Cardiac muscle cell (in vitro differentiated cells and primary cell): ENCODE measurements around the gene PICALM. TPM values are rescaled to one million over a fixed set of nuclear protein-coding genes. Genes with fewer than 3 reads are reported as not detected.

ENCODE experiments used
- DNase-seq, 2 donors: peaks; one replicate each; pipeline versions ENCODE4 v3.0.0 to v3.0.0-alpha.2; 2010 to 2017; ENCODE audit warnings: low read depth in 1 of 2, low spot score in 1 of 2
- H3K27ac ChIP-seq: fragments of 200-600 bp; sonication (generic); 2 replicates; pipeline ENCODE4 v1.5.1; 2016
- H3K27me3 ChIP-seq: fragments of 200-600 bp; sonication (generic); 2 replicates; pipeline ENCODE4 v1.6.0; 2016; ENCODE audit warnings: control low read depth
- H3K36me3 ChIP-seq: fragments of 200-600 bp; sonication (generic); 2 replicates; pipeline ENCODE4 v1.5.1; 2016; ENCODE audit warnings: control low read depth
- H3K4me1 ChIP-seq: fragments of 200-600 bp; sonication (generic); 2 replicates; pipeline ENCODE4 v1.8.1; 2017; ENCODE audit warnings: low read depth, mild to moderate bottlenecking, mixed run types
- H3K4me3 ChIP-seq: fragments of 200-600 bp; sonication (generic); 2 replicates; pipeline ENCODE4 v1.5.1; 2016; ENCODE audit warnings: mild to moderate bottlenecking
- H3K9me3 ChIP-seq: fragments of 200-600 bp; sonication (generic); 2 replicates; pipeline ENCODE4 v1.5.1; 2017; ENCODE audit warnings: low read depth, mild to moderate bottlenecking, control low read depth
- polyA plus RNA-seq: library from polyadenylated mRNA; unstranded; fragments of >200 nt; fragmentation: Nextera tagmentation; extraction: Ambion mirVana; gene quantifications from 2 replicates; pipeline ENCODE4 v1.2.1, GENCODE V29; 2016
- total RNA-seq: library from RNA; depleted of rRNA; stranded (reverse); fragments of >200 nt; gene quantifications from 2 replicates; pipeline ENCODE4 v1.2.3, GENCODE V29; 2016
- TF ChIP-seq, protein P1 (sequence below): IDR thresholded peaks from 2 replicates; pipeline ENCODE4 v1.5.1; 2012; ENCODE audit warnings: low read depth, mild to moderate bottlenecking, low read length

PICALM gene
- total and polyA plus RNA-seq, 2 experiments from 2014 or later: 49.9 to 110 TPM

DNA sequence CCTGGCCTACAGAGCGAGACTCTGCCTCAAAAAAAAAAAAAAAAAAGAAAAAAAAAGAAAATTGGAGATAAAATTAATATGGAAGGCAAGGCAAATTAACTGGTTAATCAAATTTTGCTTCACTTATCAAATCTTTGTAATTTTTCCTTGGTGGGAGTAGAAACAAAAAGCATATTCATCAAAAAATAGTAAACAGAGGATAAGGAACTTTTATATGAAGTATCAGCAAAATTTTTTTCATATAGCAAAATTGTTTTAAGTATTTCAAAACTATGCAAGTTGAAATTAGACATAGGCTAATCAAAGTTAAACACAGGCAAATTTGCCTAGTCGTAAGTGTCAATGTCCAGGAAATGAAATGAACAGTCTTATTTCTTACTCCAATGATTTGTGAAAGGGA is 33.0 kb downstream of the PICALM start:
- H3K9me3 ChIP-seq: no peaks in the 10 kb centered on the region
- TF ChIP-seq, protein P1, sequence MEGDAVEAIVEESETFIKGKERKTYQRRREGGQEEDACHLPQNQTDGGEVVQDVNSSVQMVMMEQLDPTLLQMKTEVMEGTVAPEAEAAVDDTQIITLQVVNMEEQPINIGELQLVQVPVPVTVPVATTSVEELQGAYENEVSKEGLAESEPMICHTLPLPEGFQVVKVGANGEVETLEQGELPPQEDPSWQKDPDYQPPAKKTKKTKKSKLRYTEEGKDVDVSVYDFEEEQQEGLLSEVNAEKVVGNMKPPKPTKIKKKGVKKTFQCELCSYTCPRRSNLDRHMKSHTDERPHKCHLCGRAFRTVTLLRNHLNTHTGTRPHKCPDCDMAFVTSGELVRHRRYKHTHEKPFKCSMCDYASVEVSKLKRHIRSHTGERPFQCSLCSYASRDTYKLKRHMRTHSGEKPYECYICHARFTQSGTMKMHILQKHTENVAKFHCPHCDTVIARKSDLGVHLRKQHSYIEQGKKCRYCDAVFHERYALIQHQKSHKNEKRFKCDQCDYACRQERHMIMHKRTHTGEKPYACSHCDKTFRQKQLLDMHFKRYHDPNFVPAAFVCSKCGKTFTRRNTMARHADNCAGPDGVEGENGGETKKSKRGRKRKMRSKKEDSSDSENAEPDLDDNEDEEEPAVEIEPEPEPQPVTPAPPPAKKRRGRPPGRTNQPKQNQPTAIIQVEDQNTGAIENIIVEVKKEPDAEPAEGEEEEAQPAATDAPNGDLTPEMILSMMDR: no peak
- no peak overlapping the region for H3K27ac ChIP-seq
- H3K4me3 ChIP-seq: no peak overlapping the region
- no peaks in the 10 kb centered on the region for H3K27me3 ChIP-seq
- peaks cover 4% of the 10 kb centered on the region for H3K36me3 ChIP-seq
- no peak for DNase-seq
- H3K4me1 ChIP-seq: peaks cover 5% of the 10 kb centered on the region

DNA sequence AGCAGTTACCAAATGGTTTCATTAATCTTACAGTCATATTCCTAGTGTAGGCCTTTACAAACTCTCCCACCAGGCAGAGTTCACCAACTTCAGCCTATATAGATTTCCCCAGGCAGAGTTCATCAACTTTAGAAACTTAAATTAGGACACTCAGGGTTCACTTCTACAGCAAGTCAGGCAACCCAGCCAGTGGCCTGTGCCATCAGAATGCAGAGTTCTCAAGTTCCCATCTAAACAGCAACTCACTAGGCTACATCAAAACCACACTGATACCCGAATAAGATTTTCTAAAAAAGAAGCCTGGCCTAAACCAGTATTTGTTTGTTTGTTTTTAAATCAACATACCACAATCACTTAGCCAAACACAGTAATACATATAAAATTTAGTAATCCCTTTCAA is 33.7 kb downstream of the PICALM start:
- Histone ChIP-seq H3K36me3 (peaks cover 5% of the 10 kb centered on the region), H3K4me3 (no peak overlapping the region), H3K27ac (no peak overlapping the region), H3K27me3 (no peaks in the 10 kb centered on the region), H3K9me3 (no peaks in the 10 kb centered on the region), H3K4me1 (peaks cover 5% of the 10 kb centered on the region)
- no peak for DNase-seq
- TF ChIP-seq, protein P1: no peak

DNA sequence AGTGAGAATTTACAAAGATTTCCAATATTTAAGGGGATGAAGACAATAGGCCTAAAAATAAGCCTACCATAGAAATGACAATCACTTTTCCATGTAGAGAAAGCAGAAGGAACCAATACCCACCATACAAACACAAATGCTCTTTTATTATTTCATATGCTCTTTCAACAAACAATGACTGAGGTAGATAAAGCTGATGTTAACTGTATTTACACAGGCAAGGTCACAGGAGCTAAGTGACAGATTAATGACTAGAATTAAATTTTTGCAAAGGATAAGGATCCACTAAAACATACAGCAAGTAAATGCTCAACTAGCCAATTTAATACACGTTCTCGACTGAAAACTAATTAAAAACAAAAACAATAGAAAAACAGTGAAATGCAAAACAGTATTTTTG is 34.2 kb downstream of the PICALM start:
- TF ChIP-seq, protein P1: no peak
- Histone ChIP-seq H3K36me3 (peaks cover 5% of the 10 kb centered on the region), H3K9me3 (no peaks in the 10 kb centered on the region), H3K27me3 (no peaks in the 10 kb centered on the region), H3K4me3 (no peak overlapping the region), H3K4me1 (peaks cover 5% of the 10 kb centered on the region), H3K27ac (no peak overlapping the region)
- DNase-seq: no peak

DNA sequence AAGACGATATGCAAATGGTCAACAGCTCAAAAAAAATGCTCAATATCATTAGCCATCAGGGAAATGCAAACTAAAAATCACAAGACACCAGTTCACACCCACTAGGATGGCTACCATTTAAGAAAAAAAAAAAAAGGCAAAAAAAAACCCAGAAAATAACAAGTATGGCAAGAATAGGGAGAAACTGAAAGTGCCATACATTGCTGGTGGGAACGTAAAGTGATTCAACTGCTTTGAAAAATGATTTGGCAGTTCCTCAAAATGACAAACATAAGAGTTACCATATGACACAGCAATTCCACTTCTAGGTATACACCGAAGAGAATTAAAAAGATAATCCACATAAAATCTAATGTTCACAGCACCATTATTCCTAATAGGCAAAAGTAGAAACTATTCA is 47.5 kb downstream of the PICALM start:
- Histone ChIP-seq H3K36me3 (peaks cover 36% of the 10 kb centered on the region), H3K9me3 (no peaks in the 10 kb centered on the region), H3K4me1 (no peaks in the 10 kb centered on the region), H3K27ac (no peak overlapping the region), H3K27me3 (no peaks in the 10 kb centered on the region), H3K4me3 (no peak overlapping the region)
- no peak for DNase-seq
- TF ChIP-seq, protein P1: no peak

DNA sequence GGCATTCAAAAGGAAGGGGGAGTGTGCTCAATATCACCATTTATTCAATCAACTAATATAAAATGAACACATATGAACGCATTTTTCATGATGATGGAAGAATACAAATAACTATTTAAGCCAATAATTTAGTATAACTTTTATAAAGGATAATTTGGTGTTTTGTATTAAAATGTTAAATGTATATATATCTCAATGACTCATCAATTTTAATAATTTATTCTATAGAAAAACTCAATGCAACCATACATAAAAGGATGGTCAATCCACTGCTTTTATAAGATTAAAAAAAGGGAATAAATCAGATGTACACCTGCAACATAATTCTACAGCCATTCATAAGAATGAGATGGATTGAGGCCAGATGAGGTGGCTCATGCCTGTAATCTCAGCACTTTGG is 50.6 kb downstream of the PICALM start:
- TF ChIP-seq, protein P1: no peak
- Histone ChIP-seq H3K36me3 (peaks cover 38% of the 10 kb centered on the region), H3K4me1 (no peaks in the 10 kb centered on the region), H3K4me3 (no peak overlapping the region), H3K27ac (no peak overlapping the region), H3K9me3 (no peaks in the 10 kb centered on the region), H3K27me3 (no peaks in the 10 kb centered on the region)
- no peak for DNase-seq

DNA sequence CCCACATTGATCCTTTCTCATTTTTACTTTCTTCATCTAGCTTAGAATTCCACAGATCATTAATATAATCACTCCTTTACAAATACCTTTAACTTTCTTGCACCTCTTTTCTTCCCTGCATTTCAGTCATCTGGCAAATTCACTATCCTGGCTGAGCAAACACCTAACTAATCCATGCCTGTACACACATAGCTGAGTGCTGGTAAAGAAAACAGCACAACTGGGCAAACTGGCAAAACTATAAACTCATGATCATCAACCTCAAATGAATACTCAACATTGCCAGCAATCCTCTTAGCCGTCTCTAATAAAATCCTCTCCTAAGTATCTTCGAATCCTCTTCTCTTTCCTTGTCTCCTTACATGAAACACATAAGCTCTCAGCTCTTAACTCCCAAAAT is 52.4 kb downstream of the PICALM start:
- Histone ChIP-seq H3K9me3 (no peaks in the 10 kb centered on the region), H3K27me3 (no peaks in the 10 kb centered on the region), H3K36me3 (peaks cover 32% of the 10 kb centered on the region), H3K27ac (no peak overlapping the region), H3K4me3 (no peak overlapping the region), H3K4me1 (no peaks in the 10 kb centered on the region)
- TF ChIP-seq, protein P1: no peak
- DNase-seq: no peak
